Stimulated activated CD4-positive, alpha-beta T cell treated with anti-CD3 and anti-CD28 coated beads, Interleukin-2, amount 100 ng/mL, for 4 hours (primary cell): Measurements from ENCODE around the gene TESMIN.

Experiments
- DNase-seq: peaks from one replicate; pipeline ENCODE4 v3.0.0-alpha.2; 2020; ENCODE audit warnings: low read depth

The TESMIN gene, protein sequence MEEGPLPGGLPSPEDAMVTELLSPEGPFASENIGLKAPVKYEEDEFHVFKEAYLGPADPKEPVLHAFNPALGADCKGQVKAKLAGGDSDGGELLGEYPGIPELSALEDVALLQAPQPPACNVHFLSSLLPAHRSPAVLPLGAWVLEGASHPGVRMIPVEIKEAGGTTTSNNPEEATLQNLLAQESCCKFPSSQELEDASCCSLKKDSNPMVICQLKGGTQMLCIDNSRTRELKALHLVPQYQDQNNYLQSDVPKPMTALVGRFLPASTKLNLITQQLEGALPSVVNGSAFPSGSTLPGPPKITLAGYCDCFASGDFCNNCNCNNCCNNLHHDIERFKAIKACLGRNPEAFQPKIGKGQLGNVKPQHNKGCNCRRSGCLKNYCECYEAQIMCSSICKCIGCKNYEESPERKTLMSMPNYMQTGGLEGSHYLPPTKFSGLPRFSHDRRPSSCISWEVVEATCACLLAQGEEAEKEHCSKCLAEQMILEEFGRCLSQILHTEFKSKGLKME

DNA sequence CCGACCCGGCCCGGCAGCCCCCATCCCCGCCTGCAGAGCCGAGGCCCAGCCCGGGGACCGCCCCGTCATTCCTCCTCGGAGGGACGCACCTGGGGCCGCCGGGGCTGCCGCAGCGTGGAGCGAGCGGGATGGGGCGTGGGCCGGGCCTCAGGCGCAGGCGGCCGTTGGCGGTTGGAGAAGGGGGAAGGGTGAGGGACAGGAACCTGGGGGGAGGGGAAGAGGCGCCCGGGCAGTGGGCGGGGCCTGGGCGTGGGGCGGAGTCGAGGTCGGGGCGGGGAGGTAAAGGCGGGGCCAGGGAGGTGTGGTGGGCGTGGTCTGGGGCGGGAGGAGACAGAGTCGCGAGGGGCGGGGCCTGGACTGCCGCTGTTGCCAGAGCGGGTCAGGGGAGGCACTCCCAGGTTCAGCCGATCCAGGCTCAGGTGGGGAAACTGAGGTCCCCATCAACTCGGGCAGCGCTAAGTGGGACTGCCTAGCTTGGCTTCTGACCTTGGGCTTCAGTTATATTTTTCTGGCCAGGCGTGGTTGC is at the start of gene TESMIN:
TSS of gene TESMIN (minus strand) at position 190 of the 526 bp plus-strand sequence. CDS start 860 bp downstream, outside the sequence.
- DNase-seq: peak; percentile 89

DNA sequence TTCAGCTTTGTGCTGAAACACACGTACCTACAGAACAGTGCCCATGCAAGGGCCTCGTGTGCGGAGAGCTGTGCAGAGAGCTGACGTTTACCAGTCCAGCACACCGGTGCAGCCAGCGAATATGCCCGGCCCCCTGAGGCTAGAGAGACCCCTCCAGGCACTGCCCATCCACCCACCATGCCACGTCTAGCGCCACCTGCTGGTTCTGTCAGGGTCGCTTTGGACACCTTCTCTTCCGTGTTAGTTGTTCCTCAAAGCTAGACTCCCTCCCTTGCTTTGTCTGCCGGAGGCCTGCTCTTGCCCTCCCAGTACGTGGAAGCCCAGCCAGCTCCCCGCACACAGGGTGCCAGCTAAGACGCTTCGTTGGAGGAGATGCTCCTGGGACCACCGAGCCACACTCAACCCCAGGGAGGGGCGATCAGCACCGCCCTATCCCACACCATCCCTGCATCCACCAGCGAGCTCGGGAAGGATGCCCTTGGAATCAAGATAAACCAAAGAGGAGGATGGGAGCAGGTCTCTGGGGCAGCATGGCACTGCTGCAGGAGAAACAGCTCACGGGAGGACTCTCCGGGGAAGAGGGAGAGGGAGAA is 47.0 kb upstream of the TESMIN start:
- DNase-seq: no peak

DNA sequence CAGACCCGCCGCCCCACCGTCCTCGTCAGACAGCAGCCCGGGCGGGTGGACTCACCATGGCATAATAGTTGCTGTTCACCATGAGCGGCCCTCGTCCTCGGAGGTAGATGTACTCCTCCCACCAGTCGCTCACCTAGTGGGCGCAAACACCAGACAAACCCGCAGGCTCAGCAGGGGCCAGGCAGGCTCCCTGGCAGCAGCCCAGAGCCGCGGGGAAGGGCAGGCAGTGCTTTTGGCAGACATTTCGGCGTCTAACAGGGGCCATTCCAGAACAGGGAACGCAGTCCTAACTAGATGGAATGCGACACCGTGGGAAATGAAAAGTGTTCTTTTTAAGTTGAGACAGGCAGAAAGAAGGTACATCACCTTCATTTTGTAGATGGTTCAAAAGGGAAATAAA is 45.5 kb upstream of the TESMIN start:
- no peak for DNase-seq

DNA sequence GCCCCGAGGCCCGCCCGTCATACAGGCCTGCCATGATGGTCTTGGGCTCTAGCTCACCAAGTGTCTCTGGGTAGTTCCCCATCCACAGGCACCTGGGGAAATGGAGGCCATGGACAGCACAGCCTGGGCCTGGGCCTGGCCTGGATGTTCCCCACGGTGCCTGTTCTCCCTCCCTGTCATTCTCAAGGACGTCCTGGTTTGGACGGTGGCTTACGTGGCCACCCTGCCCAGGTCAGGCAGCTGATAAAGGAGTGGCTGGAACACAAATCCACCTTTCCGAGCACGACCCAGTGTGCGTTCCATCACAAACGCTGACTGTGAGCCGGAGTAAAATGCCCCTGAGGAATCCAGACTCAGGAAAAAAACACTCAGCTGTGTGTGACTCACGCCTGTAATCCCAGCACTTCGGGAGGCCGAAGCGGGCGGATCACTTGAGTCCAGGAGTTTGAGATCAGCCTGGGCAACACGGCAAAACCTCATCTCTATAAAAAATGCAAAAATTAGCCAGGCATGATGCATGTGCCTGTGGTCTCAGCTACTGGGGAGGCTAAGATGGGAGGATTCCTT is 41.2 kb upstream of the TESMIN start:
- DNase-seq: no peak

DNA sequence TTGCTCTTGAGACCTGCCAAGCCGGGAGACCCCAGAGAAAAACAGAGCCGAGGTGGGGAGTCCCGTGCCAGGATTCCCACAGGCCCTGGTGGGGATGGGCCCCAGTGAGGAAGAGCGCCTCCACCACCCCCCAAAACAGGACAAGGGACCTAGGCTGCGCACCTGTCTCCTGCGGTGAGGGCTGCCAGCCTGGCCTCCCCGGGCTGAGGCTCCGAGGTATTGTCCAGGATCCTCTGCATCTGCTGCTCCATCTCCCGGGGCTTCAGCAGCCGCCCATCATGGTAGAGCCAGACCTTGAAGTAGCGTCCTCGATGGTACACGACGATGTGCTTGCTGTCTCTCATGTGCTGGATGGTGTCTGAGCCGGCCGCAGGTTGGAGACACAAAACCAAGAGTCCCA is 33.3 kb upstream of the TESMIN start:
- DNase-seq: no peak

DNA sequence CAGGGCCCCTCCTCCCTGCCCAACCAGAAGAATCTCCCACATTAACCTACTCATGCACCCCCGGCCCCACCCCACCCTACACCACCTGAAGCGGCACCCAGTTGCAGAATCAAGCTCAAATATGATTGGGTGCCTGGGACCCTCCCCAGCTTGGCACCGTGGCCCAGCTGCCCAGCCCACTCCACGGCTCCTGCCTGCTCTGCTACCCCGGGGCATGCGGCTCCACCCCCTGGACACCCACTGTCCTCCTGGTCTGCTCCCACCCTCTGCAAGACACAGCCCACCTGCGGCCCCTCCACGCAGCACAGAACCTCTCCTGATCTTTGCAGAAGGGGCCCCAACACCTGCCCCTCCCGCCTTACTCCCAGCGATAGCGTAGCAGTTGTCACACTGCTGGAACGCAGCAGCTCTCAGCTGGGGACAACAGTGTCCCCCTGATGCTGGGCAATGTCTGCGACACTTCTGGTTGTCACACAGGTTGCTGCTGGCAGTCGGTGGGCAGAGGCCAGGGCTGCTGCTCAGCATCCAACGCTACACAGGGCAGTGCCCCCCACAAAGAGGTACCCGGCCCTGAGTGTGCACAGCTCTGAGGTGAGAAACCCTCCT is 32.0 kb upstream of the TESMIN start:
- no peak for DNase-seq

DNA sequence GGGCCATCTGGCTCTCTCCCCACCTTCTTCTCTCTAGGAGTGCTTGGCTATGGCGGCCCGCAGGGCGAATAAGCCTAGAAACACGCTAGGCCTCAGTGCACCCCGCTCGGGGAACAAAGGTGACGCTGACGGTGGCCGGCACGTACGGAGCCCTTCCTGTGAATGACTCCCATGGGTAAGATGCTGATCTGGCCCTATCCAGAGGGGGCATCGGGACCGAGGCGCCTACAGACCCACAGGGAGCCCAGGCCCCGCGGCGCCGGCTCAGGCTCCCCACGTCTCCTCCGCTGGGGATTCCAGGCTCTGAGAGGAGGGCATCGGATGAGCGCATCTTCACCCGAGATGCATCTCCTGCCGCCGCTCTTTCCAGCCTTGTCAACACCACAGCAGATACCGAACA is 31.4 kb upstream of the TESMIN start:
- no peak for DNase-seq

DNA sequence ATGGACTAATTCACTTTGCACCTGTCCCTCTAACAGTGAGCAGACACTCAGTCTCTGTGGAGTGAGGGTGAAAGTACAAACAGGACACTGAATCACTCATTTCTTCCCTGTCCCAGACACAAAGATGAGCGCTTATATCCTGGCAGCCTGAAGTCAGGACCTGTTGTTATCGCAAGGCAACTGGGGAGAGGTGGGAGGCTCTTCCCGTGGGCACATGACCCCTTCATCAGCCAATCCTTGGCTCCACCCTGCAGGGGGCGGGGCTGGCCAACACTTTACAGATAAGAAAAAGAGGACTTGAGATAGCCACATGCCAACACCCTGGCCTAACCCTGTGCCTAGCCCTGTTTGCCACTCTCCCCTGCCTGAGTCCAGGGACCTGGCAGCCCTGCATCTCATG is 29.5 kb upstream of the TESMIN start:
- DNase-seq: no peak

DNA sequence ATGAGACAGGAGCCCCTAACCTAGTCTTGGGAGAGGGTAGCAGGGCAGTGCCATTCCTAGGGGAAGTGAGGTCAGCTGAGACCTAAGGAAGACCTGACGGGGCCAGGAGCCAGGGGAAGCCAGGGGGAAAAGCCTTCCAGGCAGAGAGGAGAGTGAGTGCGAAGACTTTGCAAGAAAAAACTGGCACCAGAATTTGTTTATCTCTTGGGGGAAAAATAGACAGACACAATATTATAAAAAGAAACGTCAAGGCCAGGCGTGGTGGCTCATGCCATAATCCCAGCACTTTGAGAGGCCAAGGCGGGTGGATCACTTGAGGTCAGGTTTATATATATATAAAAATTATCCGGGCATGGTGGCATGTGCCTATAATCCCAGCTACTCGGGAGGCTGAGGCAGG is 26.9 kb upstream of the TESMIN start:
- DNase-seq: no peak

DNA sequence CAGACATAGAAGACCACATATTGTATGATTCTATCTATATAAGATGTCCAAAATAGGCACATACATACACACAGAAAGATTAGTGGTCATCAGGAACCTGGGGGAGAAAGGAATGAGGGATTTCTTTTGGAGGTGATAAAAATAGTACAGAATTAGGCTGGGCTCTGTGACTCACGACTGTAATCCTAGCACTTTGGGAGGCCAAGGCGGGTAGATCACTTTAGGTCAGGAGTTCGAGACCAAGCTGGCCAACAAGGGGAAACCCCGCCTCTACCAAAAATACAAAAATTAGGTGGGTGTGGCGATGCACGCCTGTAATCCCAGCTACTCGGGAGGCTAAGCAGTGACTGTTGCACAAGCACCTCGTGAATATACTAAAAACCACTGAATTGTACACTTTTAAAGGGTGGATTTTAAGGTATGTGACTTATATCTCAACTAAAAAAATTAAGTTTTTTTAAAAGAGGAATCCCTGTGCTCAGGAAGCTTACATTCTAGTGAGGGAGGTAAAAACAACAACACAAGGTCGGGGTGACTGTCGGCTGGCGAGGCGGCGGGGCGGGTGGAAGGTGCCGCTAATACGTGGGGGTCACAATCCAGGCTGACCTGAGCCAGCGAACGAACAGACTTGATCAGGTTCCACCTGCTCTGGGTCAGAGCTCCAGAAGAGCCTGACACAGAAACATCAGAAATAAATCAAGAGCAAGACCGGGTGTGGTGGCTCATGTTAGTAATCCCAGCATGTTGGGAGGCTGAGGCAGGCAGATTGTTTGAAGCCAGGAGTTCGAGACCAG is 25.3 kb upstream of the TESMIN start:
- no peak for DNase-seq

DNA sequence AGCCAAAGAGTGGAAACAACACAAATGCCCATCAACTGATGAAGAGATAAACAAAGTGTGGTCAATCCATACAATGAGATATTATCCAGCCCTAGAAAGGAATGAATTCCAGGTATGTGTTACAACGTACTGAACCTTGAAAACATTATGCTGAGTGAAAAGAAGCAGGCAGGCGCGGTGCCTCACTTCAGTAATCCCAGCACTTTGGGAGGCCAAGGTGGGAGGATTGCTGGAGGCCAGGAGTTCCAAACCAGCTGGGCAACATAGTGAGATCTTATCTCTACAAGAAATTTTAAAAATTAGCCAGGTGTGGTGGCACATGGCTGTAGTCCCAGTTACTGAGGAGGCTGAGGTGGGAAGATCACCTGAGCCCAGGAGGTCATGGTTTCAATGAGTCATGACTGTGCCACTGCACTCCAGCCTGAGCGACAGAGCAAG is 24.6 kb upstream of the TESMIN start:
- no peak for DNase-seq

DNA sequence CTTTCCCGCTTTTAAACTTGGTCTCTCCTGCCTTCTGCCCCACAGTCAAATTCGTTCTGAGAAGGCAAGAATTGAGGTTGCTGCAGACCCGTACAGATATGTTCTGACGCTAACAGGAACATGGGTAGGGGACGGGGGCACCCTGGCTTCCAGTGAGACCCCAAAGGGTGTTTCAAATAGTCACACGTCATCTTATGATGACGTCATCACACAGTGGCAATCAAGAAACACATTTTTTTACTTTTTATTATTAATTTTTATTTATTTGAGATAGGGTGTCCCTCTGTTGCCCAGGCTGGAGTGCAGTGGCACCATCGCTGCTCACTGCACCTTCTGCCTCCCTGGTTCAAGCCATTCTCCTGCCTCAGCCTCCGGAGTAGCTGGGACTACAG is 22.9 kb upstream of the TESMIN start:
- no peak for DNase-seq

DNA sequence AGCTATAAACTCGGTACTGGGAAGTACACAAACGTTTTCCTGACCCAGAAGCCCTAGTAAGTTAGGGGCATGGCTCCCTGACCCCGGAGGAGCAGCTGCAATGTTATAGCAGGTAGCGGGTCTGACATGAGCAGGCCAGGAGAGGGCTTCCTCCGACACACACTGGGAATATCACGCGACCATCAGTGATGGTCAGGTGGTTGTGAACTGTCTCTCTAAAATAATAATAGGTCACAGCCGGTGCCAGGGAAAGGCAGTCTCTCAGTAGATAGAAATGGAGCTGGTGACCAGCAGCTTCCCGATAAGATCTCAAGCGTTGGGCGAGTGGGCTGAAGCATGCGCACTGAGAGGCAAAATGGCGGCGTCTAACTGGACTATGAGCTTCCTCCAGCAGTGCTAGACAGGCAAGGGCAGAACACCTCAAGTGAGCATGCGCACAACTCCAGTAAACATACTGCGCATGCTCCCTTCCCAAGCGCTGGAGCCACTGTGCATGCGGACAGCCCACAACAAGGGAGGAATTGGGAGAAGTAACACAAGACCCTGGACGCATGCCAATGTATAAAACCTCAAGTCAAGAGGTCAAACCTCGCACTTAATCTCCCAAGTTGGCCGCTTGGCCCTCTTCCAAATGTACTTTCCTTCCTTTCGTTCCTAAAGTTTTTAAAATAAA is 22.3 kb upstream of the TESMIN start:
- no peak for DNase-seq

DNA sequence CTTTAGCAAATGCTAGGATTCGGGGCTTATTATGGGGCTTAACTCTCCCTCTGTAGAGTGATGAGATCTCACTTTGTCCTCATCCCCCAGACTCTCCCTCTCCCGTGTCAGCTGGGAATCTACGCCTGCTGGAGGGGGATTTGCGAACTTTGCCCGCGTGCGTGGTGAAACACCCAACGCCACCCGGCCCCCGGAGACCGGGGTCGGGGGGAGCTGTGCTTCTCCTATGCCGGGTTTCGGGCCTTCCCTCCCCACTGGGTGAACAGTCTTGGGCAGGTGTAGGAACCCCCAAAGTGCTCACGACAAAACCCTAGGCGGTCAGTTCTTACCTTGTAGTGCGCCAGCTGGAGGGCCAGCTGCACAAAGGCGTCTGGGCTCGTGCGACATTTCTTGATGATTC is 21.6 kb upstream of the TESMIN start:
- DNase-seq: no peak

DNA sequence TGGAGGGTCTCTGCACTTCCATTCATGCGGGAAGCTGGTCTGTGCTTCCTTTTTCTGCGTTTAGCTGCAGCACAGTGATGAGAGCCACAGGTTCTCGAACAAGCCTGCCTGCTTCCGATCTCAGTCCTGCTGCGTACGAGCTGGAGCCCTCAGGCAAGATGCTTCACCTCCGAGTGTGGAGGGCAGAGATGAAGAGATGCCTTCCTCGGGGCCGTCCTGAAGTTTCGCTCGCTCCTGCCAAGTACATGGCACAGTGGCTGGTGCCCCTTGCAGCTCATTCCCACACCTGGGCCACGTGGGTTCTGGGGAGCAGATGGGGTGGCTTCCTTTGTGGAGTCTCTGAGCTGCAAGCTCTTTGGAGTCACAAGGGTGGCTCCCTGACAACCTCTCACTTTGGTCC is 19.5 kb upstream of the TESMIN start:
- no peak for DNase-seq

DNA sequence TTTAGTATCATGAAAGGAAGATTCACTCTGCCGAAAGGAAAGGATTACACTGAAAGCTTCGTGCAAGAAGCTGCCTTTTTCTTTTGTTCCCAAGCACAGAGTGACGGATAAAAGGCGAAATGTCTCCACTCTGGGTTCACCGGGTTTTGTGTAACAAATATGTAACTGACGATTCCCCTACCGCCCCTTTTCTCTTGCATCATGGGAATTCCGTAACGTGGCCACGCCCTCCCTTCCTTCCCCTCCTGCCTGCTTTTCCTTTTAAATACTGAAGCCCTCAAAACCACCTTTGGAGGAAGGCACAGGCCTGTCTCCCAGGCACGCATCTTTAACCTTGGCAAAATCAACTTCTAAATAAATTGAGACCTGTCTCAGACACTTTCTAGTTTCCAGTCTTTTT is 16.4 kb upstream of the TESMIN start:
- DNase-seq: no peak

DNA sequence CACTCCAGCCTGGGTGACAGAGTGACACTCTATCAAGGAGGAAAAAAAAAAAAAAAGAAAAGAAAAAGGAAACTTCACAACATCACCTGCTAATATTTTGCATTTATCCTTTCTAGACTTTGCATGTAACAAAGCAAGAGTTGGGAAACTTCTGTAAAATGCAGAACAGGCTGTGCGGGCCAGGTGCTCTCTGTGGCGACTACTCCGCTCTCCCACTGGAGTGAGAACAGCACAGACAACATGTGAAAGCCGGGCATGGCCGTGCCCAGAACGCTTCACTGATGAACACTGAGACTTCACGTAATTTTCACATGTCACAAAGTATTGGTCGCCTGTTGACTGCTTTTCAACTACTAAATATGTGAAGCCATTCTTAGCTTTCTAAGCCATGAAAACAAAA is 15.5 kb upstream of the TESMIN start:
- DNase-seq: no peak

DNA sequence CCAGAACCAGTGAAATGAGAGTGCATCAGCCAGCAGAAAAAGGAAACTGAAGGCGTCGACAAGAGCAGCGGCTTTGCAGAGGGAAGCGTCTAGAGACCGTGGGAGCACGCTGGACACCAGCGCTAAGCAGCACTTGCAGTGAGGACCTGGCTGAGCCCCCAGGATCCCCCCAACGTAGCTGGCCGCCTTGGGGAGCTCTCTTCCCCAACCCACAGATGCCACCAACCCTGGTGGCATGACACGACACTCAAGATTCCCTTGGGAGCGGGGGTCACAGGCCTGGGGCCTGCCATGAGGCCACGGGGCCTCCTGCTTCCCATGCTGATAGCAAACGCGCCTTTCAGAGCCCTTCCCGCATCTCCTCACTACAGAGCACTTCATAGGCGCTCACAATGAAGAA is 13.4 kb upstream of the TESMIN start:
- DNase-seq: no peak

DNA sequence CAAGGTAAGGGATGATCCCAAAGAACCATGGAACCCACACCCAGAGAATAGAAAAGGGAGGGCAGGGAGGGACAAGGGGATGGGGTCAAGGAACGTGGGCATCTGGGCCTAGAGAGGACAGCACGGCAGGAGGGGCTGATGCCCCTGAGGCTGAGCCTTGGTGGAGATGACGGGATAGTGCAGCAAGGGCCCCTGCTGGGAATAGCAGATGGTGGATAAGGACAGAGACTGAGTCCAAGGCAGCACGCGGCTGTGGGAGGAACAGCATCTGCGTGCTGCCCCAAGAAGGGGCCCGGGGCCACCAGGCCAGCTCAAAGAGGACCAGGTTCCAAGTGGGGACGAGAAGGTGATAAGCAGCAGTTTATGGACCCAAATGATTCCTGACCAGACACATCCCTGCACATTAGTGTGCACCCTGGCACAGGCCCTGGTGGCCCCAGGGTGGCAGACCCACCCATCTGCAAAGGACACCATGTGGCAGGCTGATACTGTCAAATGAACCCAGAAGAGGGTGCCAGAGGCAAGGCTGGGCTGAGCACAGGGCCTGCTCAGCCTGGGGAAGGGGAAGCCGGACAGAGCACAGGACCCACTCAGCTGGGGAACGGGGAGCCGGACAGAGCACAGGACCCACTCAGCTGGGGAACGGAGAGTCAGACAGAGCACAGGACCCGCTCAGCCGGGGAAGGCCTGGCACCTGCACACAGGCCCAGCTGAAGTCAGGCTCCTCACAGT is 12.8 kb upstream of the TESMIN start:
- DNase-seq: no peak

DNA sequence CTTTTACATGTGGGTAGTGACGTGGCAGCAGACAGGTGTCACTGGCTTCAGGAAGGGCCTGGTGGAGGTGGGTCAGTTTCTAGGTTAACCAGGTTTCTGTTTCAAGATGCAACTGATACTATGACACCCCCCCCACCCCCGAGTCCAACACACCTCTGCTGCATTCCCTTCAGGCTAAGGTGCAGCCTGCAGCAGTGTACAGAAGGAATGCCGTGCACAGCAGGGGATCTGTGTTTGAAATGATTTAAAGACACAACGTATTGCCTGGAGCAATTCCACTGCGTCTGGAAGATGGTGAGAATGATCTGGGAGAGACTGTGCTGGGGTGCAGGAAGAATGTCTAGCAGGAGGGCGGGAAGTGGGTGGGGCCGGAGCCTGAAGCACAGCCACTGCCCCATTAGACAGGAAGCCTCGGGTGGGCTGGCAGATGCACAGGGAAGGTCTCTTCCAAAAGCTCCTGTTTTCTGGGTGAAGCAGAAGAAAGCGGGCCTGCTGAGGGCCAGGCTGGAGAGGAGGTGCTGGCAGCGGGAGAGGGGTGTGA is 11.9 kb upstream of the TESMIN start:
- no peak for DNase-seq
